Liver (tissue), 9 donors: ENCODE measurements around the gene EP300. TPM values are rescaled to one million over a fixed set of nuclear protein-coding genes. Genes with fewer than 3 reads are reported as not detected.

Source experiments
- DNase-seq: peaks from one replicate; pipeline ENCODE4 v3.0.0-alpha.2; 2017; ENCODE audit warnings: low spot score
- H3K27ac ChIP-seq, 2 donors: one replicate each; pipeline ENCODE4 v1.7.0; 2013; ENCODE audit warnings: inconsistent platforms in 2 of 2, low read length in 2 of 2, control low read depth in 1 of 2, low read depth in 1 of 2, mild to moderate bottlenecking in 1 of 2
- H3K27me3 ChIP-seq, 4 donors: one replicate each; pipeline versions ENCODE4 v1.6.1 to v1.7.0; 2013; ENCODE audit warnings: low read length in 3 of 4, inconsistent platforms in 1 of 4, mild to moderate bottlenecking in 1 of 4, moderate library complexity in 1 of 4; ENCODE audit not compliant: control insufficient read depth in 4 of 4, insufficient read depth in 4 of 4
- H3K36me3 ChIP-seq, 4 donors: one replicate each; pipeline versions ENCODE4 v1.6.1 to v1.7.0; 2013; ENCODE audit warnings: low read length in 3 of 4, mild to moderate bottlenecking in 3 of 4, low read depth in 1 of 4, moderate library complexity in 1 of 4; ENCODE audit not compliant: control insufficient read depth in 4 of 4, insufficient read depth in 3 of 4
- H3K4me1 ChIP-seq, 4 donors: one replicate each; pipeline versions ENCODE4 v1.6.1 to v1.7.0; 2013; ENCODE audit warnings: low read length in 3 of 4, mild to moderate bottlenecking in 3 of 4, moderate library complexity in 1 of 4; ENCODE audit not compliant: control insufficient read depth in 4 of 4, insufficient read depth in 4 of 4
- H3K4me3 ChIP-seq, 3 donors: one replicate each; pipeline versions ENCODE4 v1.6.1 to v1.7.0; 2013; ENCODE audit warnings: low read length in 3 of 3, control low read depth in 1 of 3, low read depth in 1 of 3, mild to moderate bottlenecking in 1 of 3
- H3K9ac ChIP-seq, 2 donors: one replicate each; pipeline ENCODE4 v1.7.0; 2013; ENCODE audit warnings: low read length in 2 of 2, mild to moderate bottlenecking in 2 of 2, moderate library complexity in 2 of 2, control low read depth in 1 of 2, low read depth in 1 of 2
- H3K9me3 ChIP-seq, 4 donors: one replicate each; pipeline versions ENCODE4 v1.6.1 to v1.7.0; 2013; ENCODE audit warnings: low read length in 3 of 4; ENCODE audit not compliant: control insufficient read depth in 4 of 4
- EGR1 ChIP-seq, 2 donors: IDR thresholded peaks; 2 replicates each; pipeline ENCODE4 v1.6.1; 2016 to 2018; ENCODE audit warnings: antibody characterized with exemption in 2 of 2, low read depth in 2 of 2
- FOXA1 ChIP-seq: IDR thresholded peaks from 2 replicates; pipeline ENCODE4 v1.6.1; 2016; ENCODE audit warnings: antibody characterized with exemption
- FOXA2 ChIP-seq: IDR thresholded peaks from 2 replicates; pipeline ENCODE4 v1.6.1; 2016; ENCODE audit warnings: antibody characterized with exemption
- GABPA ChIP-seq, 2 donors: IDR thresholded peaks in 1 of 2; conservative IDR thresholded peaks in 1 of 2; 2 replicates each; pipeline ENCODE4 v1.6.1; 2016; ENCODE audit warnings: antibody characterized with exemption in 2 of 2, mild to moderate bottlenecking in 1 of 2, moderate library complexity in 1 of 2
- HNF4A ChIP-seq, 2 donors: conservative IDR thresholded peaks; 2 replicates each; pipeline ENCODE4 v1.6.1; 2016; ENCODE audit warnings: antibody characterized with exemption in 2 of 2, mild to moderate bottlenecking in 2 of 2
- HNF4G ChIP-seq: IDR thresholded peaks from 2 replicates; pipeline ENCODE4 v1.6.1; 2016; ENCODE audit warnings: antibody characterized with exemption
- JUND ChIP-seq, 2 donors: IDR thresholded peaks; 2 replicates each; pipeline ENCODE4 v1.6.1; 2016; ENCODE audit warnings: antibody characterized with exemption in 2 of 2
- NR2F2 ChIP-seq: IDR thresholded peaks from 2 replicates; pipeline ENCODE4 v1.6.1; 2016; ENCODE audit warnings: antibody characterized with exemption
- RAD21 ChIP-seq, 2 donors: IDR thresholded peaks; 2 replicates each; pipeline ENCODE4 v1.6.1; 2016; ENCODE audit warnings: antibody characterized with exemption in 2 of 2, mild to moderate bottlenecking in 2 of 2
- RXRA ChIP-seq, 2 donors: IDR thresholded peaks; 2 replicates each; pipeline ENCODE4 v1.6.1; 2017 to 2018; ENCODE audit warnings: antibody characterized with exemption in 2 of 2, mild to moderate bottlenecking in 1 of 2
- SP1 ChIP-seq: IDR thresholded peaks from 2 replicates; pipeline ENCODE4 v1.6.1; 2018; ENCODE audit warnings: antibody characterized with exemption, mild to moderate bottlenecking
- TAF1 ChIP-seq: conservative IDR thresholded peaks from 2 replicates; pipeline ENCODE4 v1.6.1; 2016; ENCODE audit warnings: antibody characterized with exemption, mild to moderate bottlenecking
- YY1 ChIP-seq: IDR thresholded peaks from 2 replicates; pipeline ENCODE4 v1.6.1; 2016; ENCODE audit warnings: antibody characterized with exemption, mild to moderate bottlenecking
- WGBS: extraction: QIAGEN DNeasy Blood & Tissue Kit; methylation state at CpG from one replicate; pipeline ENCODE4 v1.1.7; 2013; 5-methylcytosine and 5-hydroxymethylcytosine counted together
- polyA plus RNA-seq, 2 donors: library from polyadenylated mRNA; stranded (reverse) in 1 of 2; unstranded in 1 of 2; fragments of 200-250 nt in 1 of 2; fragments of >200 nt in 1 of 2; fragmentation: Nextera tagmentation in 1 of 2; extraction: Ambion mirVana in 1 of 2; gene quantifications; one replicate each; pipeline versions ENCODE4 v1.2.1 to v1.2.3, GENCODE V29; 2013 to 2015
- total RNA-seq, 2 donors: library from RNA; depleted of rRNA; stranded (reverse); fragments of >200 nt; gene quantifications; one replicate each; pipeline ENCODE4 v1.2.3, GENCODE V29; 2014
- TF ChIP-seq, protein P1 (sequence below): fragments of 150-350 bp; IDR thresholded peaks from 2 replicates; pipeline ENCODE4 v1.5.1; 2017; ENCODE audit warnings: improper control_type of control experiment, low read depth, low read length; ENCODE audit not compliant: missing input control
- TF ChIP-seq, protein P2 (sequence below): IDR thresholded peaks from 2 replicates; pipeline ENCODE4 v1.6.1; 2016; ENCODE audit warnings: antibody characterized with exemption
- TF ChIP-seq, protein P3 (sequence below): IDR thresholded peaks from 2 replicates; pipeline ENCODE4 v1.6.1; 2016; ENCODE audit warnings: antibody characterized with exemption, mild to moderate bottlenecking
- TF ChIP-seq, protein P4 (sequence below): IDR thresholded peaks from 2 replicates; pipeline ENCODE4 v1.6.1; 2016; ENCODE audit warnings: antibody characterized with exemption
- TF ChIP-seq, protein P5 (sequence below): IDR thresholded peaks from 2 replicates; pipeline ENCODE4 v1.6.1; 2016; ENCODE audit warnings: antibody characterized with exemption
- donor health status: healthy.
- donor health status: healthy.
- donor health status: healthy.
- donor health status: healthy.
- donor health status: healthy.

Gene EP300
- total and polyA plus RNA-seq, 4 donors: 6.9 to 95.5 (median 31.9) TPM

DNA sequence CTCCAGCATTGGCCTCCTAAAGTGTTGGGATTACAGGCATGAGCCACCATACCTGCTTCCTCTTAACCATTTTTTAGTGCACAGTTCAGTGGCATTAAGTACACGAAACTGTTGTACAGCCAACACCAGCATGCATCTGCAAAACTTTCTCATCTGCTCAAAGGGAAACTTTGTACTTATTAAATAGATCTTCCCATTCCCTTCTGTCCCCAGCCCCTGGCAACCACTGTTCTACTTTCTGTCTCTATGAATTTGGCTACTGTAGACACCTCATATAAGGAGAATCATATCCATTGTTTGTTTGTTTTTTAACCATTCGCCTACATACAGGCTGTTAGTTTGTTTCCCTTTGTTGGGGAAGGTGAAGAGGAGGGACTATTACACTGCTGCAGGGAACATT, 6.5 kb upstream of the EP300 start:
- 79% methylated on average over 2 of the region's 2 CpGs for WGBS
- TF ChIP-seq RAD21 (IDR thresholded peaks at IDR 0.05) (no peak), NR2F2 (no peak), GABPA (IDR thresholded peaks at IDR 0.05 in 1 of 2, conservative IDR thresholded peaks at IDR 0.05 in 1 of 2) (no peak), EGR1 (IDR thresholded peaks at IDR 0.05; ENCODE audit: low read depth in 2 of 2) (no peak), HNF4G (no peak), JUND (IDR thresholded peaks at IDR 0.05) (no peak), TAF1 (no peak)
- TF ChIP-seq, protein P1, sequence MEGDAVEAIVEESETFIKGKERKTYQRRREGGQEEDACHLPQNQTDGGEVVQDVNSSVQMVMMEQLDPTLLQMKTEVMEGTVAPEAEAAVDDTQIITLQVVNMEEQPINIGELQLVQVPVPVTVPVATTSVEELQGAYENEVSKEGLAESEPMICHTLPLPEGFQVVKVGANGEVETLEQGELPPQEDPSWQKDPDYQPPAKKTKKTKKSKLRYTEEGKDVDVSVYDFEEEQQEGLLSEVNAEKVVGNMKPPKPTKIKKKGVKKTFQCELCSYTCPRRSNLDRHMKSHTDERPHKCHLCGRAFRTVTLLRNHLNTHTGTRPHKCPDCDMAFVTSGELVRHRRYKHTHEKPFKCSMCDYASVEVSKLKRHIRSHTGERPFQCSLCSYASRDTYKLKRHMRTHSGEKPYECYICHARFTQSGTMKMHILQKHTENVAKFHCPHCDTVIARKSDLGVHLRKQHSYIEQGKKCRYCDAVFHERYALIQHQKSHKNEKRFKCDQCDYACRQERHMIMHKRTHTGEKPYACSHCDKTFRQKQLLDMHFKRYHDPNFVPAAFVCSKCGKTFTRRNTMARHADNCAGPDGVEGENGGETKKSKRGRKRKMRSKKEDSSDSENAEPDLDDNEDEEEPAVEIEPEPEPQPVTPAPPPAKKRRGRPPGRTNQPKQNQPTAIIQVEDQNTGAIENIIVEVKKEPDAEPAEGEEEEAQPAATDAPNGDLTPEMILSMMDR: no peak
- TF ChIP-seq, protein P2, sequence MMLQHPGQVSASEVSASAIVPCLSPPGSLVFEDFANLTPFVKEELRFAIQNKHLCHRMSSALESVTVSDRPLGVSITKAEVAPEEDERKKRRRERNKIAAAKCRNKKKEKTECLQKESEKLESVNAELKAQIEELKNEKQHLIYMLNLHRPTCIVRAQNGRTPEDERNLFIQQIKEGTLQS: no peak
- DNase-seq: no peak
- peaks cover 0 to 5% (median 2%) of the 10 kb centered on the region in 4 donors for H3K4me1 ChIP-seq
- H3K27ac ChIP-seq: no peak overlapping the region
- no peaks in the 10 kb centered on the region for H3K36me3 ChIP-seq
- no peak overlapping the region for H3K4me3 ChIP-seq
- no peaks in the 10 kb centered on the region for H3K9me3 ChIP-seq
- H3K27me3 ChIP-seq: no peaks in the 10 kb centered on the region
- no peak overlapping the region for H3K9ac ChIP-seq

DNA sequence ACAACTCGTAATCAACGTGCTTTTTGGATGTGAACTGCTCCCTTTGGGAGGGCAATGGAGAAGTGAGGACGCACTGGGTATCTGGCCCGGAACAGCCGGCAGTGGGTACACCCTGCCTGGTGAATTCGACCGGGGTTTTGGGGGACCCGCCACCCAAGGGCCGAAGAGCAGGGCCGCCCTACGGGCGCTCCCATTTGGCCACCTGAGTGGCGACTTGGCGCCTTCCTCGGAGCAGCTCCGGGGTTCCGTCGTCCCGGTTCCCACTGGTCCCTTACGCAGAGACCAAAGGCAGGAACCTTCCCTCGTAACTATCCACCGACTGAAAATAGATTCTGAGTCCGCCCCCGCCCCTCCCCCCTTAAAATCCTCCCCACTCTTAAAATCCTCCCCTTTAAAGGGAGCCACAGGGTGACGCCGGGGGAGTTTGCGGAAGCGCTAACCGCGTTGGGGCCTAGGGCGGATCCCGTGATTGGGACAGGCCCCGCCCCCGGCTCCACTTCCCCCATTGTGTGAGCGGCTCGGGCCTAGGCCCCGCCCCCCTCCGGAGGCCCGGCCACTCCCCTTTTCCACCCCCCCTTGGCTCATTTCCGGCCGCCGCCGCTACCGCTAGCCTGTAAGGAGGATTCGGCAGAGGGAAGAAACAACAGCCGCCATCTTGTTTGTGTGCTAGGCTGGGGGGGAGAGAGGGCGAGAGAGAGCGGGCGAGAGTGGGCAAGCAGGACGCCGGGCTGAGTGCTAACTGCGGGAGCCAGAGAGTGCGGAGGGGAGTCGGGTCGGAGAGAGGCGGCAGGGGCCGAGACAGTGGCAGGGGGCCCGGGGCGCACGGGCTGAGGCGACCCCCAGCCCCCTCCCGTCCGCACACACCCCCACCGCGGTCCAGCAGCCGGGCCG, 1.0 kb upstream of the EP300 start:
- peak; percentile 25 to 43 for TF ChIP-seq RAD21 (IDR thresholded peaks at IDR 0.05)
- TF ChIP-seq YY1: peak; percentile 99
- TF ChIP-seq, protein P1: no peak
- peak; percentile 84 for TF ChIP-seq TAF1
- peak in 1 of 2 donors; percentile 43 for TF ChIP-seq JUND (IDR thresholded peaks at IDR 0.05)
- TF ChIP-seq FOXA1: peak; percentile 28
- peak; percentile 26 for TF ChIP-seq HNF4G
- TF ChIP-seq GABPA (IDR thresholded peaks at IDR 0.05 in 1 of 2, conservative IDR thresholded peaks at IDR 0.05 in 1 of 2): peak; percentile 65 to 89
- peak; percentile 30 for TF ChIP-seq NR2F2
- TF ChIP-seq SP1: peak; percentile 88
- TF ChIP-seq, protein P3, sequence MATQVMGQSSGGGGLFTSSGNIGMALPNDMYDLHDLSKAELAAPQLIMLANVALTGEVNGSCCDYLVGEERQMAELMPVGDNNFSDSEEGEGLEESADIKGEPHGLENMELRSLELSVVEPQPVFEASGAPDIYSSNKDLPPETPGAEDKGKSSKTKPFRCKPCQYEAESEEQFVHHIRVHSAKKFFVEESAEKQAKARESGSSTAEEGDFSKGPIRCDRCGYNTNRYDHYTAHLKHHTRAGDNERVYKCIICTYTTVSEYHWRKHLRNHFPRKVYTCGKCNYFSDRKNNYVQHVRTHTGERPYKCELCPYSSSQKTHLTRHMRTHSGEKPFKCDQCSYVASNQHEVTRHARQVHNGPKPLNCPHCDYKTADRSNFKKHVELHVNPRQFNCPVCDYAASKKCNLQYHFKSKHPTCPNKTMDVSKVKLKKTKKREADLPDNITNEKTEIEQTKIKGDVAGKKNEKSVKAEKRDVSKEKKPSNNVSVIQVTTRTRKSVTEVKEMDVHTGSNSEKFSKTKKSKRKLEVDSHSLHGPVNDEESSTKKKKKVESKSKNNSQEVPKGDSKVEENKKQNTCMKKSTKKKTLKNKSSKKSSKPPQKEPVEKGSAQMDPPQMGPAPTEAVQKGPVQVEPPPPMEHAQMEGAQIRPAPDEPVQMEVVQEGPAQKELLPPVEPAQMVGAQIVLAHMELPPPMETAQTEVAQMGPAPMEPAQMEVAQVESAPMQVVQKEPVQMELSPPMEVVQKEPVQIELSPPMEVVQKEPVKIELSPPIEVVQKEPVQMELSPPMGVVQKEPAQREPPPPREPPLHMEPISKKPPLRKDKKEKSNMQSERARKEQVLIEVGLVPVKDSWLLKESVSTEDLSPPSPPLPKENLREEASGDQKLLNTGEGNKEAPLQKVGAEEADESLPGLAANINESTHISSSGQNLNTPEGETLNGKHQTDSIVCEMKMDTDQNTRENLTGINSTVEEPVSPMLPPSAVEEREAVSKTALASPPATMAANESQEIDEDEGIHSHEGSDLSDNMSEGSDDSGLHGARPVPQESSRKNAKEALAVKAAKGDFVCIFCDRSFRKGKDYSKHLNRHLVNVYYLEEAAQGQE: peak; percentile 75
- TF ChIP-seq EGR1 (IDR thresholded peaks at IDR 0.05; ENCODE audit: low read depth in 2 of 2): peak in 1 of 2 donors; percentile 90
- TF ChIP-seq HNF4A (conservative IDR thresholded peaks at IDR 0.05): no peak
- TF ChIP-seq RXRA (IDR thresholded peaks at IDR 0.05): peak; percentile 5 to 46
- TF ChIP-seq, protein P4, sequence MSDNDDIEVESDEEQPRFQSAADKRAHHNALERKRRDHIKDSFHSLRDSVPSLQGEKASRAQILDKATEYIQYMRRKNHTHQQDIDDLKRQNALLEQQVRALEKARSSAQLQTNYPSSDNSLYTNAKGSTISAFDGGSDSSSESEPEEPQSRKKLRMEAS: peak; percentile 37
- TF ChIP-seq, protein P2: no peak
- TF ChIP-seq, protein P5, sequence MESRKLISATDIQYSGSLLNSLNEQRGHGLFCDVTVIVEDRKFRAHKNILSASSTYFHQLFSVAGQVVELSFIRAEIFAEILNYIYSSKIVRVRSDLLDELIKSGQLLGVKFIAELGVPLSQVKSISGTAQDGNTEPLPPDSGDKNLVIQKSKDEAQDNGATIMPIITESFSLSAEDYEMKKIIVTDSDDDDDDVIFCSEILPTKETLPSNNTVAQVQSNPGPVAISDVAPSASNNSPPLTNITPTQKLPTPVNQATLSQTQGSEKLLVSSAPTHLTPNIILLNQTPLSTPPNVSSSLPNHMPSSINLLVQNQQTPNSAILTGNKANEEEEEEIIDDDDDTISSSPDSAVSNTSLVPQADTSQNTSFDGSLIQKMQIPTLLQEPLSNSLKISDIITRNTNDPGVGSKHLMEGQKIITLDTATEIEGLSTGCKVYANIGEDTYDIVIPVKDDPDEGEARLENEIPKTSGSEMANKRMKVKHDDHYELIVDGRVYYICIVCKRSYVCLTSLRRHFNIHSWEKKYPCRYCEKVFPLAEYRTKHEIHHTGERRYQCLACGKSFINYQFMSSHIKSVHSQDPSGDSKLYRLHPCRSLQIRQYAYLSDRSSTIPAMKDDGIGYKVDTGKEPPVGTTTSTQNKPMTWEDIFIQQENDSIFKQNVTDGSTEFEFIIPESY: peak; percentile 44
- TF ChIP-seq FOXA2: no peak
- WGBS: under 1% methylated on average over 67 of the region's 67 CpGs
- H3K27ac ChIP-seq: peak overlapping the region; percentile 99 to 100
- H3K4me3 ChIP-seq: peak overlapping the region; percentile 90 to 98 (median 95)
- H3K27me3 ChIP-seq: no peaks in the 10 kb centered on the region
- peaks cover 4 to 38% (median 26%) of the 10 kb centered on the region in 4 donors for H3K4me1 ChIP-seq
- DNase-seq: peak; percentile 98
- peak overlapping the region; percentile 88 to 90 for H3K9ac ChIP-seq
- H3K9me3 ChIP-seq: no peaks in the 10 kb centered on the region
- no peaks in the 10 kb centered on the region for H3K36me3 ChIP-seq
